ENCODE data around the gene TRMT44.
"Not testable (repeated sequence)": the region's sequence is repeated elsewhere in the genome, so short reads cannot be mapped to it uniquely, and the experiment has no call there.

TRMT44 gene

GRCh38 chr4:8510191-8510590 is 69.6 kb downstream of the TRMT44 start:
- TF ChIP-seq TARDBP (IDR thresholded peaks at IDR 0.05): no peak
- no peak for TF ChIP-seq NFRKB (IDR thresholded peaks at IDR 0.05)
- TF ChIP-seq ARNT (IDR thresholded peaks at IDR 0.05): no peak
- no peak for TF ChIP-seq L3MBTL2 (conservative IDR thresholded peaks at IDR 0.05)
- TF ChIP-seq BHLHE40 (IDR thresholded peaks at IDR 0.05; ENCODE audit: borderline replicate concordance): no peak
- TF ChIP-seq, protein P1, sequence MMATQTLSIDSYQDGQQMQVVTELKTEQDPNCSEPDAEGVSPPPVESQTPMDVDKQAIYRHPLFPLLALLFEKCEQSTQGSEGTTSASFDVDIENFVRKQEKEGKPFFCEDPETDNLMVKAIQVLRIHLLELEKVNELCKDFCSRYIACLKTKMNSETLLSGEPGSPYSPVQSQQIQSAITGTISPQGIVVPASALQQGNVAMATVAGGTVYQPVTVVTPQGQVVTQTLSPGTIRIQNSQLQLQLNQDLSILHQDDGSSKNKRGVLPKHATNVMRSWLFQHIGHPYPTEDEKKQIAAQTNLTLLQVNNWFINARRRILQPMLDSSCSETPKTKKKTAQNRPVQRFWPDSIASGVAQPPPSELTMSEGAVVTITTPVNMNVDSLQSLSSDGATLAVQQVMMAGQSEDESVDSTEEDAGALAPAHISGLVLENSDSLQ (IDR thresholded peaks at IDR 0.05): no peak
- no peak for TF ChIP-seq LEF1 (IDR thresholded peaks at IDR 0.05; ENCODE audit: borderline replicate concordance)
- no peak for TF ChIP-seq ELF4 (IDR thresholded peaks at IDR 0.05)
- no peak for TF ChIP-seq FOXM1 (IDR thresholded peaks at IDR 0.05; ENCODE audit: borderline replicate concordance)
- TF ChIP-seq FOXA1 (IDR thresholded peaks at IDR 0.05): no peak
- TF ChIP-seq HDGF (IDR thresholded peaks at IDR 0.05; ENCODE audit: borderline replicate concordance): no peak
- TF ChIP-seq CTBP1 (IDR thresholded peaks at IDR 0.05; ENCODE audit: borderline replicate concordance): no peak
- no peak for TF ChIP-seq ZNF384 (IDR thresholded peaks at IDR 0.05)
- DNase-seq (ENCODE audit: extremely low spot score): no peak
- POLR2A ChIA-PET: no interaction called here
- CTCF ChIA-PET: no interaction called here

- ChIA-PET POLR2A (no interaction called here), CTCF (interaction anchor here (0.6 kb wide), 1 partner anchor 17 kb away, joined by 3 read pairs; no protein-coding TSS in a partner anchor)
- no peak for DNase-seq (ENCODE audit: extremely low spot score)
- TF ChIP-seq FOXA1 (IDR thresholded peaks at IDR 0.05) (no peak), ZNF384 (IDR thresholded peaks at IDR 0.05) (no peak), SP1 (IDR thresholded peaks at IDR 0.05) (no peak), SUZ12 (IDR thresholded peaks at IDR 0.05) (no peak), ARNT (IDR thresholded peaks at IDR 0.05) (no peak), ELF4 (IDR thresholded peaks at IDR 0.05) (no peak), TARDBP (IDR thresholded peaks at IDR 0.05) (no peak), L3MBTL2 (conservative IDR thresholded peaks at IDR 0.05) (no peak), FOXK2 (IDR thresholded peaks at IDR 0.05) (no peak), HDGF (IDR thresholded peaks at IDR 0.05; ENCODE audit: borderline replicate concordance) (no peak), NFRKB (IDR thresholded peaks at IDR 0.05) (no peak), CTBP1 (IDR thresholded peaks at IDR 0.05; ENCODE audit: borderline replicate concordance) (no peak), LEF1 (IDR thresholded peaks at IDR 0.05; ENCODE audit: borderline replicate concordance) (no peak), FOXM1 (IDR thresholded peaks at IDR 0.05; ENCODE audit: borderline replicate concordance) (no peak), BHLHE40 (IDR thresholded peaks at IDR 0.05; ENCODE audit: borderline replicate concordance) (no peak)
Measured at GRCh38 chr4:8510611-8511285, 70.2 kb downstream of the TRMT44 start.

DNA sequence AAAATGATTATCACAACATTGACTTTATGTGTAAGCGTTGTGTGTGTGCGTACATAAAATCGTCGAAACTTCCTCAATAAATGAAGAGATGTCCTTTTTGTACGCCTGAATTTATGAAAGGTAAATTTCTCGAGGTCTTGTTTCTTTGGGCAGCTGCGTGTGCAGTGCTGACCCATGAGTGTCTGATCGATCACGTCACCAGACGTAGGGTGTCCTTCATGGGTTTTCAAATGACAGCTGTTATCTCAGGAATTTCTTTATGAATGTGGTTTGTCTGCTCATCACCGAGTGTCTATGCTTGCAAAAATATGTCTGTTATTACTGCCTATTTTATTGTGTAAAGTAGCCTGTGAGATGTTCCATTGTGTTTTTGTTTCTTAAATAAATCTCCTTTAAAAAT is 71.9 kb downstream of the TRMT44 start:
- ChIA-PET POLR2A (no interaction called here), CTCF (no interaction called here)
- DNase-seq (ENCODE audit: extremely low spot score): no peak
- TF ChIP-seq TARDBP (IDR thresholded peaks at IDR 0.05) (no peak), SUZ12 (IDR thresholded peaks at IDR 0.05) (no peak)

- CTCF ChIA-PET, POLR2A ChIA-PET: not testable (repeated sequence)
Measured at GRCh38 chr4:8513080-8513479, 72.5 kb downstream of the TRMT44 start.

DNA sequence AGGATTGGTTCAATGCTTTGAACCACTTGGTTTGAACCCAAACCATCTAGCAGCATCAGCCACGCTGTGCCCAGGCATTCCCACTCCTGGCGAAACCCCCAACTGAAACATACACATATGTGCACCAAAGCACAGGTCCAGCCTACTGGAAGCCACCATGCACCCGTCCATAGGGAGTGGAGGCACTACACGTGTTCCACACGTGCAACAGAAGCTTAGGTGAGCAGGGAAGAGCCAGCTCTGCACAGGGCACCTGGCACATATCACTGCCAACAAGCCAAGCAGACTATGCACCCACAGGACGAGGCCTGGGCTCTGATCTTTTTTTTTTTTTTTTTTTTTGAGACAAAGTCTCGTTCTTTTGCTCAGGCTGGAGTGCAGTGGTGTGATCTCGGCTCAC is 73.4 kb downstream of the TRMT44 start:
- CTCF ChIA-PET: interaction anchor here (1.1 kb wide), 1 partner anchor 93 kb away, joined by 3 read pairs; no protein-coding TSS in a partner anchor
- DNase-seq (ENCODE audit: extremely low spot score): no peak
- TF ChIP-seq ARNT (IDR thresholded peaks at IDR 0.05) (no peak), HDGF (IDR thresholded peaks at IDR 0.05; ENCODE audit: borderline replicate concordance) (no peak), FOXA1 (IDR thresholded peaks at IDR 0.05) (no peak), NFRKB (IDR thresholded peaks at IDR 0.05) (no peak), FOXM1 (IDR thresholded peaks at IDR 0.05; ENCODE audit: borderline replicate concordance) (no peak), ZNF384 (IDR thresholded peaks at IDR 0.05) (no peak), TARDBP (IDR thresholded peaks at IDR 0.05) (no peak), ELF4 (IDR thresholded peaks at IDR 0.05) (no peak), SP1 (IDR thresholded peaks at IDR 0.05) (no peak), SUZ12 (IDR thresholded peaks at IDR 0.05) (no peak)
- TF ChIP-seq, protein P1 (IDR thresholded peaks at IDR 0.05): no peak
- POLR2A ChIA-PET: no interaction called here

More at GRCh38 chr4:8513080-8513479, 72.5 kb downstream of the TRMT44 start:
- DNase-seq (ENCODE audit: extremely low spot score): not testable (repeated sequence)

DNA sequence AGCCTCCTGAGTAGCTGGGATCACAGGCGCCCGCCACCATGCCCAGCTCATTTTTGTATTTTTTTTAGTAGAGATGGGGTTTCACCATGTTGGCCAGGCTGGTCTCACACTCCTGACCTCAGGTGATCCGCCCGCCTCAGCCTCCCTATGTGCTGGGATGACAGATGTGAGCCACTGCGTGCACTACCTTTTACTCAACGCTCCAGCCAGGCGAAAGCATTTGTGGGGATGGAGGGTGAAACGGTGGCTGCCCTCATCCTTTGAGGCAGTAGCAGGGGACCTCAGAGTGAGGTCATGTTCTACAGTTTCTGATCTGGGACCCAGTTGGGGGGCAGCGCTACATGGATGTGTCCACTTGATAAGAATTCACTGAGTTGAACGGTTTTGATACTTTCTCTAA is 73.8 kb downstream of the TRMT44 start:
- ChIA-PET CTCF (interaction anchor here (1.1 kb wide), 1 partner anchor 93 kb away, joined by 3 read pairs; no protein-coding TSS in a partner anchor), POLR2A (no interaction called here)
- no peak for TF ChIP-seq ARNT (IDR thresholded peaks at IDR 0.05)
- no peak for DNase-seq (ENCODE audit: extremely low spot score)

DNA sequence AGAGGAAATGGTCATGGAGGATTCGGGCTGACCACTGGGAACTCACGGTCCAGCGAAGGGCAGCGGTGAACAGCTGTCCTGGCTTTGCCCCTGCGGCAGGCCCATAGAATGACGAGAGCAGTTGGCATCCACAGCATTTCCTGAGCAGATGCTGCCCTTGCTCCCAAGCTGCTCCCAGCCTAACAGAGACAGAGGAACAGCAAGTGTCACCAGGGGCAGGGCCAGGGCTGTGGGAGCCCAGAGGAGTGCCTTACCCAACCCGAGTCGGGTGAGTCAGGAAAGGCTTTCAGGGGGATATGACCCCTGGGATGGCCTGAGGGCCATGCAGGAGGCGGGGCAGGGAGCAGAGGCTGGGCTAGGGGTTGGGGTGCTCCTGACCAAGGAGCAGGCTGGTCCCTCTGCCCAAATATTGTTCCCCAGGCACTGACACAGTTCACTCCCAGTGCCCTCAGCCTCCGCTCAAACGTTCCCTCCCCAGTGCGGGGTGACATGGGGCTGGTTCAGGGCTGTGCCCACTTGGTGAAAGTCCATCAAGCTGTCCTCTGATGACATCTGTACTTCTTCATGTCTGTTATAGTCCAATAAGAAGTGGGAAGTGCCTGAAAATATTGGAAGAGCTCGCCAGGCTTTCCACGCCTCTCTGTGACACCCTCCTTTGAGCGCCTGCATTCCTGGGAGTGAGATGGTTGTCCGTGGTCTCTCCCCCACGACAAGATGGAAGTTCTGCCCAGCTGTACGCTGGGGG is 74.9 kb downstream of the TRMT44 start:
- CTCF ChIA-PET: no interaction called here
- POLR2A ChIA-PET: no interaction called here
- TF ChIP-seq LEF1 (IDR thresholded peaks at IDR 0.05; ENCODE audit: borderline replicate concordance) (no peak), L3MBTL2 (conservative IDR thresholded peaks at IDR 0.05) (no peak), BHLHE40 (IDR thresholded peaks at IDR 0.05; ENCODE audit: borderline replicate concordance) (no peak), NFRKB (IDR thresholded peaks at IDR 0.05) (no peak), SUZ12 (IDR thresholded peaks at IDR 0.05) (no peak), ARNT (IDR thresholded peaks at IDR 0.05) (no peak), FOXK2 (IDR thresholded peaks at IDR 0.05) (no peak), ZNF384 (IDR thresholded peaks at IDR 0.05) (no peak), FOXM1 (IDR thresholded peaks at IDR 0.05; ENCODE audit: borderline replicate concordance) (no peak), SP1 (IDR thresholded peaks at IDR 0.05) (no peak), TARDBP (IDR thresholded peaks at IDR 0.05) (no peak), CTBP1 (IDR thresholded peaks at IDR 0.05; ENCODE audit: borderline replicate concordance) (no peak), HDGF (IDR thresholded peaks at IDR 0.05; ENCODE audit: borderline replicate concordance) (no peak), FOXA1 (IDR thresholded peaks at IDR 0.05) (no peak), ELF4 (IDR thresholded peaks at IDR 0.05) (no peak)
- TF ChIP-seq, protein P1 (IDR thresholded peaks at IDR 0.05): no peak
- no peak for DNase-seq (ENCODE audit: extremely low spot score)
